HG03135 (cell line): ENCODE measurements around the gene SEMA6B.

Experiments used
- ATAC-seq: cut with Tn5 transposase; IDR thresholded peaks from one replicate; pipeline ENCODE4 v1.9.1; 2021; ENCODE audit warnings: mild to moderate bottlenecking, moderate library complexity; ENCODE audit not compliant: unreplicated experiment

Gene SEMA6B

GRCh38 chr19:4510435-4511255 lies 48.8 kb downstream of the SEMA6B start:
- ATAC-seq, result no peak

DNA sequence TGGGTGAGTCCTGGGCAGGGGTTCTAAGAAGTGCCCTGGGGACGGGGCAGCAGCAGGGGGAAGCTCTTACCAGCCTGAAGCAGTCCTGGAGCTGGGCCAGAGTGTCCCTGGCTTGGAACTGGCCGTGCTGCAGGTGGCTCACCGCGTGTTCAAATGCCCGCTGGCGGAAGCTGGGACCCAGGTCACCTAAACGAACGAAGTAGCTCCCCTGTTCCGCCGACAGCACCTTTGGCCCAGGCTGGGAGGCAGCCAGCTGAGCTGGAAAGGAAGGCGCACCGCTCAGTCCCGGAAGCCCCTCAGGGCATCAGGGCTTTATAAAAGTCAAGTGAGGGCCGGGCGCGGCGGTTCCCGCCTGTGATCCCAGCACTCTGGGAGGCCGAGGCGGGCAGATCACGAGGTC lies 50.8 kb downstream of the SEMA6B start:
- no peak for ATAC-seq

GRCh38 chr19:4507804-4508203 lies 51.7 kb downstream of the SEMA6B start:
- no peak for ATAC-seq

GRCh38 chr19:4507150-4507452 lies 52.4 kb downstream of the SEMA6B start:
- ATAC-seq, result no peak

- ATAC-seq, result no peak
These were observed 52.9 kb downstream of the SEMA6B start for GRCh38 chr19:4506449-4507149.

- no peak for ATAC-seq
These were observed 53.7 kb downstream of the SEMA6B start for GRCh38 chr19:4505570-4506448.

GRCh38 chr19:4504891-4505569 lies 54.5 kb downstream of the SEMA6B start:
- no peak for ATAC-seq

- no peak for ATAC-seq
These were observed 55.2 kb downstream of the SEMA6B start for GRCh38 chr19:4504297-4504701.

- ATAC-seq, result no peak
These were observed 55.7 kb downstream of the SEMA6B start for GRCh38 chr19:4503825-4504170.

DNA sequence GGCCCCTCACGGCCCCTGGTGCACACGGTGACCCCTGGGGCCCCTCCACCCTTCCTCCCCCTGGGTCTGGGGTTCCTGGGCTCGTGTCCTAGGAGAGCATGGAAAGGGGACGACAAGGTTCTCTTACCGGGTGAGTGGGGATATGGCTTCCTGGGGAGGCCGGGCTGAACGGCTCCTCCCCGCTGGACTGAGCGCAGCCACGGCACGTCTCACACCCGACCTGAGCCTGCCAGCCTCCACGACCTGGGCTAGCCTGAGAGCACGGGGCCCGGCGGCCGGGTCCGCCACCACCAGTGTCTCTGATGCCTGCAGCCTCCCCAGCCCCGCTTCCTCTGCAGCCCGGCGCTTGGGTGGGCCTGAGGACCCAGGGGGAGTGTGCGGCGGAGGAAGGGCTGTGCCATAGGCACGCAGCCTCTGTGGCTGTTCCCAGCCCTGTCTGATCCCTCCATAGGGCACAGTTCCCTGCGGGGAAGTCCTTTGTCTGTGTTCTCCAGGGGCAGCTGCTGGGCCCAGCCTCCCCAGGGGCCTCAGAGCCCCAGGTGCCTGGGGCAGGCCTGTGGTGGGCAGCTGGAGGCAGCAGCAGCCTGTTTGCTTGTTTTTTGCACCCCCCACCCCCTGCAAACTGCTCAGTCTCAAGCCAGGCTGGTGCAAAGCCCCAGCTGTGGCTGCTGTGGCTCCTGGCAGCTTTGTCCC lies 56.2 kb downstream of the SEMA6B start:
- no peak for ATAC-seq

- ATAC-seq, result no peak
These were observed 57.0 kb downstream of the SEMA6B start for GRCh38 chr19:4502282-4503131.

GRCh38 chr19:4501691-4502090 lies 57.8 kb downstream of the SEMA6B start:
- no peak for ATAC-seq

GRCh38 chr19:4500841-4501591 lies 58.5 kb downstream of the SEMA6B start:
- ATAC-seq, result no peak

DNA sequence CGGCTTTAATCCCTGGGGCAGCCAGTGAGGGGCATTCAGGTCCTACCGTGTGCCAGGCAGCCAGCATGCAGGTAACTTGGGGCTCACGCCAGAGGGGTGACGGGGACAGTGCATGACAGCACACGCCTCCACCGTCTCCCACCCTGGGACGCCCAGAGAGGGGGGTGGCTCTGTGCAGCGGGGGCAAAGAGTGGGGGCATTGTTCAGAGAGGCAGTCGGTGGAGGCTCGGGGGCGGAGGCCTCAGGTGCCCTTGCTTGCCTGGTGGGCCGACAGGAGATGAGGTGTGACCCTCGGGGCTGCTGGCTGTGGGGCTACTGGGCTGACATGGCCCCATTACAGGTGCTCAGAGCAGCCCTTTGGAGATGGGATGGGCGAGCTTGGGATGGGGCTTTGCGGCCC lies 59.6 kb downstream of the SEMA6B start:
- ATAC-seq, result no peak

GRCh38 chr19:4499318-4499717 lies 60.2 kb downstream of the SEMA6B start:
- ATAC-seq, result no peak

DNA sequence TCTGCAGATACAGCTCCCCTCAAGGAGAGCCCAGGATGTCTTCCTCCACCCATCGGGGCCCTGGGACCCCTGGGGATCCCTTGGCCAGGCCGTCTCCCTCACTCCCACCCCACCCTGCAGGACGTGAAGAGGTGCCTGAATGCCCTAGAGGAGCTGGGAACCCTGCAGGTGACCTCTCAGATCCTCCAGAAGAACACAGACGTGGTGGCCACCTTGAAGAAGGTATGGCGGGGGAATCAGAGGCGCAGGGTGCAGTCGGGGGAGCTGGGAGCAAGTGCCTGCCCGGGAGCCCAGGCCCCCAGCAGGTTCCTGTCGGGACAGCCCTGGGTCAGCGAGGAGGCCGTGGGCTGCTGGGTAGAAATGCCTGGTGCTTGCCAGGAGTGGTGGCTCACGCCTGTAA lies 60.8 kb downstream of the SEMA6B start:
- ATAC-seq, result no peak

DNA sequence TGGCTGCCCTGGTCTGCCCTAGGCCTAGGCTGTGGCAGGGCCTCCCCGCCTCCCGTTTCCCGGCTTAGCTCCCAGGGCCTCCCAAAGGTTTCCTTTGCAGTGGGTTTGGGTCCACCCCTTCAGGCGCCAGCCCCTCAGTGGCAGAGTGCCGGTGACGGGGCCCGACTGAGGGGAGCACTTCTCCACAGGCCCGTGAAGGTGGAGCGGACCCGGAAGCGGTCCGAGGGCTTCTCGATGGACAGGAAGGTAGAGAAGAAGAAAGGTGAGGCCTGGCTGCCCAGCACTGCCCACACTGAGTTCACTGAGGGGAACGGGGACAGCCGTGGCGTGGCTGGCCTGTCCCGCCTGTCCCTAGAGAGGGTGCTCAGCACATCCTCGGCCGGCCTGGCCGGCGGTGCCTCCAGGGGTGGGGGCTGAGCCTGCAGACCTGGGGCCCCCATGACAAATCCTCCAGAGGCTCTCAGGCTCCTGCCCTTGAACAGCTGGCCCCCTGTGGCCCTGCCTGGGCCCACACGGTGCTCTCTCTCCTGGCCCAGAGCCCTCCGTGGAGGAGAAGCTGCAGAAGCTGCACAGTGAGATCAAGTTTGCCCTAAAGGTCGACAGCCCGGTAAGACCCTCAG lies 61.6 kb downstream of the SEMA6B start:
- no peak for ATAC-seq

DNA sequence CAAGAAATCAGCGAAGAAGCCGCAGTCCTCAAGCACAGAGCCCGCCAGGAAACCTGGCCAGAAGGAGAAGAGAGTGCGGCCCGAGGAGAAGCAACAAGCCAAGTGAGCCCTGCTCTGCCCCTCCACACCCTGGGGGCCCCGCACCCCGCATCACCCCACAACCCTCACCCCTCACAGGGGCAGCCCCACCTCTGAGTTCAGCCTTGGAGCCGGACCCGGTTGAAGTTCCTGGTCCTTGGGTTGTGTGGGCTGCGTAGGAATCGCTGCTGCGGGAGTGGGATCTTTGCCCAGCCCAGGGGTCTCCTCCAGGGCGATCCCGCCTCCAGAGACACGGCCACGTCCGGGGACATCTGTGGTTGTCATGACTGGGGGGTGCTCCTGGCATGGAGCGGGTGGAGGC lies 63.2 kb downstream of the SEMA6B start:
- no peak for ATAC-seq

- ATAC-seq, result no peak
These were observed 64.0 kb downstream of the SEMA6B start for GRCh38 chr19:4495471-4495870.
